OCI-LY7 (cell line): ENCODE data around the gene MYH10.

Source experiments
- EZH2phosphoT487 ChIP-seq: fragments of 200-600 bp; sonication (generic); IDR thresholded peaks from 2 replicates; pipeline ENCODE4 v1.6.1; 2018; ENCODE audit warnings: low read depth, borderline replicate concordance, mild to moderate bottlenecking, mixed run types, antibody characterized with exemption, low read length, moderate library complexity, mixed read lengths
- TF ChIP-seq, protein P1 (sequence below): fragments of 200-600 bp; sonication (generic); conservative IDR thresholded peaks from 2 replicates; pipeline ENCODE4 v1.5.1; 2014; ENCODE audit warnings: mild to moderate bottlenecking, antibody characterized with exemption, low read length, moderate library complexity, mixed read lengths

DNA sequence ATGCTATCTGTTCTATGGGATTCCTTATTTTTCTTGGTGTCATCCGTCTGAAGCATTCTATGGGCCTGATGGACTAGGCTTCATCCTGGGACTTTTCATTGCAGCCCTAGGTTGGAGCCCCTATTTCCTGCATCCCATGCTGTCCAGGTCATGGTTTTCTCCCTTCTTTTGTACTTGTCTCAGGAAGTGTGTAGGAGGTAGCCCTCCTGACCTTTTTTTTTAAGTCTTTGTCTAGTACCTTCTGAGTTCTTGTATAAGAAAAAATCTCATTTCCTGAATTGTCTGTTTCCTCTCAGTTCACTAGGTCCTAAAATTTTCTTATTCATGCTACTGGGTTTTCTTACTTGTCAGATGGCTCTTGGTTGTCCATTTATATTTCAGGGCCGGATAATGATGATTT, 188.8 kb downstream of the MYH10 start:
- TF ChIP-seq, protein P1, sequence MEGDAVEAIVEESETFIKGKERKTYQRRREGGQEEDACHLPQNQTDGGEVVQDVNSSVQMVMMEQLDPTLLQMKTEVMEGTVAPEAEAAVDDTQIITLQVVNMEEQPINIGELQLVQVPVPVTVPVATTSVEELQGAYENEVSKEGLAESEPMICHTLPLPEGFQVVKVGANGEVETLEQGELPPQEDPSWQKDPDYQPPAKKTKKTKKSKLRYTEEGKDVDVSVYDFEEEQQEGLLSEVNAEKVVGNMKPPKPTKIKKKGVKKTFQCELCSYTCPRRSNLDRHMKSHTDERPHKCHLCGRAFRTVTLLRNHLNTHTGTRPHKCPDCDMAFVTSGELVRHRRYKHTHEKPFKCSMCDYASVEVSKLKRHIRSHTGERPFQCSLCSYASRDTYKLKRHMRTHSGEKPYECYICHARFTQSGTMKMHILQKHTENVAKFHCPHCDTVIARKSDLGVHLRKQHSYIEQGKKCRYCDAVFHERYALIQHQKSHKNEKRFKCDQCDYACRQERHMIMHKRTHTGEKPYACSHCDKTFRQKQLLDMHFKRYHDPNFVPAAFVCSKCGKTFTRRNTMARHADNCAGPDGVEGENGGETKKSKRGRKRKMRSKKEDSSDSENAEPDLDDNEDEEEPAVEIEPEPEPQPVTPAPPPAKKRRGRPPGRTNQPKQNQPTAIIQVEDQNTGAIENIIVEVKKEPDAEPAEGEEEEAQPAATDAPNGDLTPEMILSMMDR, result no peak
- no peak for TF ChIP-seq EZH2phosphoT487
